HG03139 (cell line): ENCODE measurements around the gene OLFML2A.

Experiments
- ATAC-seq: cut with Tn5 transposase; IDR thresholded peaks from one replicate; pipeline ENCODE4 v1.9.1; 2021; ENCODE audit not compliant: unreplicated experiment

OLFML2A gene

DNA sequence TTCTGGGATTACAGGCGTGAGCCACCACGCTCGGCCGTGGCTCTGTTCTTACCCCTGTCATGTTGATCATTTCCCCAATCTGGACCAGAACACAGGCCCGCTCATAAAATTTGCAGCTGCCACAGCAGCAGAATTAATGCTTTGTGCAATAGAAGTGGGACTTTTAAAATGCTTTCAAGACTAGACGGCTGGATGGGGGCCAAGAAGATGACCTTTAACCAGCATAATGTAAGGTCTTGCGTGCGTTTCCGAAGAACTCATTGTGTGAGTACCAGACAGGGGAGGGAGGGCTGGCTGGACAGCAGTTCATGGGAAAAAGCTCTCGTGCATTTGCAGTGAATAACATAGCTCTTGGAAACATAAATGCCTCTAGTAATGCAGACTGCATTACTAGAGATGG, 72.9 kb downstream of the OLFML2A start:
- ATAC-seq = no peak

DNA sequence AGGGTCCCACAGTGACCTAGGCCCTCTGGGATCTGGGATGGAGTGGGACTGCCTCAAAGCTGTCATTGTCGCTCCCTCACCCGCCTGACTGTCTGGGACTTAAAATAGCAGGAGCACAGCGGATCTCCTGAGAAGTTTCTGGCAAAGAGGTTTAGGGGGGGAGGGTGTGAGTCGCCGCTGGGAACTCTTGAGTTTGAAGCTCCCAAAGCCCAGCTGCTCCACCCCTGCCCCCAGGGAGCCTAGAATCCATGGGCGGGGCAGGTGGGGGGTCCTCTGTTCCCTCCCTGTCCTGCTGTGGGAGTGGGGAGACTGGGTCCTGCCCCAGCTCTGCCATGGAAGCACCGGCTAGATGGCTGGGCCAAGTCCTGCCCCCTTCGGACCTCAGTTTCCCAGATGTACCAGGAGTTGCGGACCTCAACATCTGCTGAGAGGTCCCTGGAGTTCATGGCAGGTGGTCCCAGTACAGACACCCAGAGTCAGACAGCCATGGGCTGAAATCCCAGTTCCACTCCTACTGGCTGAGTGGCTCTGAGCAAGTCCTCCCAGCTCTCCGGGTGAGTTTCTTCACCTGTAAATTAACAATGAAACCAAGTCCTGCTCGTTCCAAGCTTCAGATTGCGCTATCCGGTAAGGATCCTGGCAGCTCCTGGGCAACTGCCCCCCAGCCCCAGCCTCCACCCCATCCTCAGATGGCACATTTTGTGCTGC, 75.3 kb downstream of the OLFML2A start:
- ATAC-seq = no peak

DNA sequence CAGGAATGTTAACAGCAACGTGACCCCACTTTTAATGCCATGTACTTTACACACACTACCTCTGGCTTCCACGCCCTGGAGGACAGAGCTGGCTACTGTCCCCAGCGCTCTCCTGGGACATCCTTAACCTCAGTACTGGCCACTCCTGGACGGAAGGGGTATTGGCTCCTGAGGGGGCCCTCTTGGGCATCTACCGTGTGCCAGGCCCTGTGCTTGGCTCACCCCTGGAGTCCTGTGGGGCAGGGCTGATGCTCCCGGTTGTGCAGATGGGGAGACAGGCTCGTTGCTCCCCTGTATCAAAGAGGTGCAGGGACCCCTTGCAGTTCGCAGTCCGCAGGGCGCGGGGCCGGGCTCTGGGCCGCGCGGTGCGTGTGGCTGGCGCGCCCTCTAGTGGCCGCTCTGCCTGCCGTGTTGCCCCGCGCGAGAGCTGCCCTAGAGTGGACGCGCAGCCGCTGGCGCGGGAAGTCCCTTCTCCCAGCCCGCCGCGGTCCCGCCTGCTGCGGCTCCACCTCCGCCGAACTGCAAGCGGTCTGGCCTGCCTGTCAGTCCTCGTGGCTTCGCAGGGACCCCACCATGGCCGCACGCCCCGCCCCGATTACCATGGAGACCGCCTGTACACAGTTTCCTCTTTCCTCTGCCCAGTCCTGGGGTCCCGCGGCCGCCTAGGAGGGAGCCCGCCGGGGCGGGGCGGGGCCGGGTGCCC, 76.0 kb downstream of the OLFML2A start, which contains the start of gene WDR38:
Gene WDR38 (plus strand): TSS at position 632 of the 703 bp plus-strand sequence. CDS start 72 bp downstream, outside the sequence.
- ATAC-seq = no peak

DNA sequence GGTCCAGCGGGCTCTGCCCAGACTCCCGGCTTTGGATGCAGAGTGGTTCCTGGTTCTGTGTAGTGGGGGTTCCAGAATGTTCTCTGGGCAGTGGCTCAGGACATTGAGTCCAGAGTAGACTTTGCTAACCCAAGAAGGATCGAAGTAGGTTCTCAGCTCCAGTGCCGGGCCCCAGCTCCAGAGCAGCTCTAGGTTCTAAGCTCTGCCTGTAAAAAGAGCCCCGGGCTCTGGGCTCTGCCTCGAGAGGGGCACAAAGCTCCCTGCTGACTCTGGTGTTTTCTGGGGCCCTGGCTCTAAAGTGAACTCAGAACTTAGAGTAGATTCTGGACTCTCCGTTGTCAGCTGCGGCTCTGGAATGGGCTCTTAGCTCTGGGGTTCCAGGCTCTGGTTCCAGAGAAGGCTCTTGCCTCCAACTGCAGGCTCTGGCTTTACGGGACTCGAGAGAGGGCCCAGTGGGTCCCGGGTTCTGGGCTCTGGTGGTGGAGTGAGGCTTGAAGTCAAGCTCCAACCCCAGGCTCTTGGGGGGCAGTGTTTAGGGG, 76.7 kb downstream of the OLFML2A start:
- ATAC-seq = no peak

DNA sequence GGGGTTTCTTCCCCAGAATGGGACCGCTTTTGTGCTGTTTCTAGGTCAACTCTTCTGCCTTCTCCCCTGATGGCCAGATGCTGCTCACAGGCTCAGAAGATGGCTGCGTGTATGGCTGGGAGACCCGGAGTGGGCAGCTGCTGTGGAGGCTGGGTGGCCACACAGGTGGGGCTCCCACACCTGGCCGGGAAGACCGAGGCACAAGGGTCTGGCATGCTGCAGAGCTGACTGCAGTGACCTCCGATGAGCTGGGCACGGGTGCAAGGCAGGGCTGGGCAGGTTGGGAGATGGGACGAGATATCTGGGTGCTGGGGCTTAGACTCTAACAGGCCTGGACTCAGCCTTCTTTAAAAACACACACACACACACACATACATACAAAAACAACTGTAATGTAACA, 77.2 kb downstream of the OLFML2A start:
- ATAC-seq = no peak

DNA sequence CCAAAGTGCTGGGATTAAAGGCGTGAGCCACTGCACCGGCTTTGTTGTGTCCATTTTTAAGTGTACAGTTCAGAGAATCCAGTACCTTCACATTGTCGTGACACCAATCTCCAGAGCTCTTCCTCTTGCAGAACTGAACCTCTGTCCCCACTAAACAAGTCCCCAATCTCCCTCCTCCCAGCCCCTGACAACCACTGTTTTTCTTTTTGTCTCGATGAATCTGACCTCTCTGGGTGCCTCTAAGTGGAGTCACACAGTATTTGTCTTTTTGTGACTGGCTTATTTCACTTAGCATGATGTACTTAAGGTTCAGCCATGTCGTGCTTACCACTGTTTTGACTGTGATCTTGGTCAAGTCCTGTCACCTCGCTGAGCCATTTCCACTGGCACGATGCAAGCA, 77.9 kb downstream of the OLFML2A start:
- no peak for ATAC-seq

DNA sequence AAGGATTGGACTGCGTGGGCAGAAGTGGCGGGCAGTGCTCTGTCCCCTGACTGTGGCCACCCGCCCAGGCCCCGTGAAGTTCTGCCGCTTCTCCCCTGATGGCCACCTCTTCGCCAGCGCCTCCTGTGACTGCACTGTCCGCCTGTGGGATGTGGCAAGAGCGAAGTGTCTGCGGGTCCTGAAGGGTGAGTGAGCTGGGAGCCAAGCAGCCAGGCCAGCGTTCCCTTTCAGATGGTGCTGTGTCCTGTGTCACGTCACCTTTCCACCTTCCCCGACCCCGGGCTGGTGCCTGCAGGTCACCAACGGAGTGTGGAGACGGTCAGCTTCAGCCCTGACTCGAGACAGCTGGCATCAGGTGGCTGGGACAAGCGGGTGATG, 78.6 kb downstream of the OLFML2A start:
- no peak for ATAC-seq

DNA sequence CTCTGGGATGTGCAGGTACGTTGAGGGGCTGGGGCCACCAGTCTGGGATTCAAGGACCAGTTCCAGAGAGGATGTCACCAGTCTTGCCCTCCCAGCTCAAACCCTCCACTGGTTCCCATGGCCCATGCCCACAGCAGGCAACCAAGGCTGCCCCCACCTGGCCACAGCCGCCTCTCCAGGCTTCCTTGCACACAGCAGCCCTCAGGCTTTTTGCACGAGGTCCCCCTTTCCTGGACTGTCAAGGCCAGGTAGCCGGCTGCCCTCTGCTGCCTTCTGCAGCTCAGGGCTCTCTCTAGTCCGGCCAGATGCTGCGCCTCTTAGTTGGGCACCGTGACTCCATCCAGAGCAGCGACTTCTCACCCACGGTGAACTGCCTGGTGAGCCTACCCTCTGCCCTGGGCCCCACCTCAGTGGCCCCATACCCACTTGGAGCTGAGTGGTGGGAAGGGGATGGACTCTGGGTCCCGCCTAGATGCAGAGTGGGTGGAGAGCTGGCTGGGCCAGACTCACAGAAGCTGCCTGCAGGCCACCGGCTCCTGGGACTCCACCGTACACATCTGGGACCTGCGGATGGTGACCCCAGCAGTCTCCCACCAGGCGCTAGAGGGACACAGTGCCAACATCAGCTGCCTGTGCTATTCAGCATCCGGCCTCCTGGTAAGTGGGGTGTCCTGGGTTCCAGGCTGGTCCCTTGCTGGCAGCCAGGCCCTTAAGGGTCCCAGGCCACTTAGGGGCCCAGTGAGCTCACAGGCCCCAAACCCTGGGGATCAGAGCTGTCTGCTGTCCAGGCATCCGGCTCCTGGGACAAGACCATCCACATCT, 79.2 kb downstream of the OLFML2A start:
- no peak for ATAC-seq

DNA sequence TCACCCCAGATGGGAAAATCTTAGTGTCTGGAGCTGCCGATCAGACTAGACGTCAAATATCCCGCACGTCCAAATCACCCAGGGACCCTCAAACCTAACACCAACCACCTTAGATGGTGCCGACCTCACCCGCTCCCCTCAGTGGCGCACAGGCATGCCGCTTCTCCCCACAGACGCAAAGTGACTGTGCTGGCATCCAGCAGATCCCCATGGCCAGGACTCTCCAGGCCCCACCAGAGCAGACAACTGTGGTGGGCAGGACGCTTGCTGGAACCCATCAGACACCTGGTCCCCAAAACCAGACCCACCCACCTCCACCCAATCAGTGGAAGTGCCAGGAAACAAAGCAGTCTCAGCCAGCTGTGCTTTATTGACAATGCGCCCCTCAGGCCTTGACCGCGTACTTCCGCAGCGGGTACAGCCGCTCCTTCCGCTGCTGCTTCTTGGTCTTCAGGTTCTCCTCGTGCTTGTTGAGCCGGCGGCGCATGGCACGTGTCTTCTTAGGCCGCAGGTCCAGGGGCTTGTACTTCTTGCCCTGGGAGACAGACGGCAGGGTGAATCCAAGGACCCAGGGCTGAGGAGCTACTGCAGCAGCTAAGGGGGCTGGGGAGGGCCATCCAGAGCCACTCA, 80.7 kb downstream of the OLFML2A start:
- ATAC-seq = no peak

DNA sequence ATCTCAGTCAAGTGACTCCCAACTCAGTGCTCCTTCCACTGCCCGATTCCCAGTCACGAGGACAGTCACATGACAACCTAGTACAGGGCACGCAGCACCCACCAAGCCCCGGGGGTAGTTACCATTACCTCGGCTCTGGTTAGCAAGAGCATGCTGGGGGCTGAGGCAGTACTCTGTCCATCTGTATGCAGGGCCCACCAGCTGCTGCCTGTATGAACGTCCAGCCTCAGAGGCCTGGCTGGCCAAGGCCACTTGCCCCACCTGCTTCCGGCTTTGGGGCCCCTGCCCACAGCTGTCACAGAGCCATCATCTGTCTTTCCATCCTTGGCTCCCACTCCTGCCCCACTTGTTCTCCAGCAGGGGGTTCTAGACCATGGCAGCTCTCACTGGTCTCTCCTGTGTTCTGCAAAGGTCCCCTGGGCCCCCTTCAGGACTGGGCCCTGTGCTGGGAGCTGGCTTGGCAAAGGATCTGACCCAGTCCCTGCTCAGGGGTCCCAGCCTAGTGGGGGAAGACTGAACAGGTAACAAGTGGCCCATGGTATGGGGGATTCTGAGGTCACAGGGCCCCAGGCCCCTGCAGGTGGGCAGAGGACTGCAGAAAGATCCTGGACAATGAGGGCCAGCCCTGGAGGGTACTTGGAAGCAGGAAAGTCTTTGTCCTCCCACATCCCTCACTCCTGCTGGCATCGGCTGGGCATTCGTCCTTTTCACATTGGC, 81.6 kb downstream of the OLFML2A start:
- ATAC-seq = no peak

DNA sequence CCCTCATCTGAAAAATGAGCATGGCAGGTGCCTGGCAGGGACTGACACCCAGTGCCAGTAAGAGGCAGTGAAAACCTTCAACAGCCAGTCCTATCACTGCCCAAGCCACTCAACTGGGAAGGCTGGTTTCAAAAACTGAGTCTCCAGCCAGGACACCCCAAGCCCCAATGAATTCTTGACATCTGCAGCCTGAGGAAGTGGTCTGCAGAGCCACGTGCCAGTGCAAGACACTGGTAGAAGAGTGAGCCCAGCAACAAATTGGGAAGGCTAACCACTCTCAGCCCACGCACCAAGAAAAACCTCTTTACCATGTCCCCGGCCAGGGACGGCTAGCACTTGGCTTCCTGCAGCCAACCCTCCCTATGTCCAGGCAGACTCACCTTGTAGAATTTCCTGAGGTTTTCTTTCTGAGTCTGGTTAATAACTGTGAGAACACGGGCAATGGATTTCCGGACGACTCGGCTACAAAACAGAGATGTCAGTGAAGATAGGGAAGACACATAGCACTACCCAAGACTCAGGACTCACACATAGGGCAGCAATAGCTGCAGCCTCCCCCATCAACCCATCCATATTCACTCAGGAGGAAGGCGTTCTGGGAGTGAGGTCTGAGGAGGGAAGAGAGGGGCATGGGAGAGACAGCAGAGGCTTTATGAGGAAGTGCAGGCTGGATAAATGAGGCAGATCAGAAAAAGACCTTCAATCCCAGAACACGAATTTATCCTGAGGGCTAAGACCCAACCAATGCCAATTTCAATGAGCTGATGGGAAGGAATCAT, 83.1 kb downstream of the OLFML2A start:
- no peak for ATAC-seq

DNA sequence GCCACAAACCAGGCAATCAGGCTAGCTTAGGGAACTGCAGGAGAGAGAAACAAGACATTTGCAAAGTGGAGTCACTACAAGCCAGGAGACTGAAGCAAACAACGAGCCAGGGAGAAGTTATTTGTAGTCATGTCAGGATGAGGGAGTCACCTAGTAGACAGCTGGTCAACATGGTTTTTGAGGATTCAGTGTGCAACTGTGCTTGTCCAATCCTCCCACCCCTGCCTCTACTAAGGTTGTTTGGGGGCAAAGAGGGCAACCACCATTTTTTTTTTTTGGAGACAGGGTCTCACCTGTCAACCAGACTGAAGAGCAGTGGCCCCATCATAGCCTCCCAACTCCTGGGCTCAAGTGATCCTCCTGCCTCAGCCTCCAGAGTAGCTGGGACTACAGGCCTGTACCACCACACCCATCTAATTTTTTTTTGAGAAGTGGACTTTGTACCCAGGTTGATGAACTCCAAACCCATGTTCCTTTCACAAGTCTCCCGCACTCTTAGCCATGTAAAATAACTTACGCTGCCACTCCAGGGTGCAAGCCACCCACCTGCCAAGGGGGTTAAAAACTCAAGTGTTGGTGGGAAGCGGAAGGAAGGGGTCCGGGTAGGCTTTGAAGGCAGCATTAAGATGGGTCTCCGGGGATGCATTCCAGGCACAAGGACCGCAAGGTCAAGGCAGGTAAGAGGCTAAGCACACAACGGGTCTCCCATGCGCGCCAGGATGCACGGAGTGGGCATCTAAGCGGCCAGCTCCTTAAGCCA, 83.8 kb downstream of the OLFML2A start:
- no peak for ATAC-seq

DNA sequence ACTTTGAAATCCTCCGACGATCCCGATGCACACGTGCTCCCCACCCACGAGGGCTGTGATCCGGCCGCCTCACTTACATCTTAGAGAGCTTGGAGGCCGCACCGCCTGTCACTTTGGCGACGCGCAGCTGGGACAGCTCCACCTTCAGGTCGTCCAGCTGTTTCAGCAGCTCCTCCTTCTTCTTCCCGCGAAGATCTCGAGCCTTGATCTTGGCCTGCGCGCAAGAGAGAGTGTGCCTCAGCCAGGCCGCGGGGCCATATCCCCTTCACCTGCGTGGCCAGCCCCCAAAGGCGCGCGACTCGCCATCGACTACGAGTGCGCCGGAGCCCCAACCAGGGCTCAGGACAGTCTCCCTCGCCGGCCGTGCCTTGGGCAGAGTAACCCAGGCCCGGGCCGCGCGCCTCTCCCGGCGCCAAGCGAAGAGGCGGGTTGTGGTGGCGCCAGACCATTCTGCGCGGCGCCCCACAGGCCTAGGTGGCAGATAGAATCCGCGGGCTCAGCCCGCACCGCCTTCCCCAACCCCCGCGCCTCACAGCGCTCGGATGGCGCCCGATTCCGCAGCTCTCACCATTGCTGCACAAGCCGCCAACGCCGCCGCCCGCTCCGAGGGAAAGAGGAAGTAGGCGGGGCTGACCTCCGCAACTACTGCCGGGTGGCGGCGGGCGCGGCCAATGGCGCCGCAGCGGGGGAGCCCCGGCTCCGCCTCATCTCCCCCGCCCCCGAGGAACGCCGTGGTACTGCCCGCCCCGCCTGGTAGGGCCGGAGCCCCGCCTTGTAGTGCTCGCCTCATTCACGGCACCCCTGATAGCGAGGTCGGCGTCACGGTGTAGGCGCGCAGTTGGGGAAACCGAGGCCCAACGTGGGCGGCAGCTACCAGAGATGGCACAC, 84.7 kb downstream of the OLFML2A start, which contains the start of the genes ARPC5L and RPL35:
Gene ARPC5L (plus strand): TSS at position 789 of the 888 bp plus-strand sequence. CDS start 7,161 bp downstream, outside the sequence.
Gene RPL35 (minus strand): TSS at position 616 of the 888 bp plus-strand sequence. CDS start 45 bp downstream, at position 571.
- ATAC-seq = peak; percentile 78

DNA sequence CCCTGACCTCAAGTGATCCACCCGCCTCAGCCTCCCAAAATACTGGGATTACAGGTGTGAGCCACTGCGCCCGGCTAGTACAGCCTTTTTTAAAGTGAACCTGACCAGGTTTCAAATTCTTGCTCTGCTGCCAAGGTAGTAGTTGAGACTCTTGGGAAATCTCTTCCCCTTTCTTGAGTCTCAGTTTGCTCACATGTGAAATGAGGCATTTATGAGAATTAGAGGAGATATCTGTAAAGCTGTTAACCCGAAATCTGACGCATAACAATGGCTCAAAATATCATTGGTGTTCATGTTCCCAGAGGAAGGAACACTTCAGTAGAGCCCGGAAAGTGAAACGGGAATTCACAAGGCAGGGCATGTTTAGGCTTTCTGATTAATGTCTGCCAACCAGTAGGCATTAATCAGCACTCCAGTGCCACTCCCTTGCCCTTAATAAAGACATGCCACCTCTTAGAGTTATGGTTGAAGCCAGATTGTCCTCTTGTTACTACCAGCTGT, 86.5 kb downstream of the OLFML2A start:
- ATAC-seq = no peak
